Smooth muscle cell (in vitro differentiated cells): Measurements from ENCODE around the gene CCDC60. TPM values are rescaled to one million over a fixed set of nuclear protein-coding genes. Genes with fewer than 3 reads are reported as not detected.

Experiments
- DNase-seq: peaks from one replicate; lab custom pipeline; 2025; ENCODE audit not compliant: unreplicated experiment; lab: John Stamatoyannopoulos, UW
- H2AFZ ChIP-seq: fragments of 200-600 bp; sonication (generic); 2 replicates; pipeline ENCODE4 v1.6.0; 2016; ENCODE audit warnings: antibody characterized with exemption, low read depth, mild to moderate bottlenecking
- H3F3A ChIP-seq: fragments of 200-600 bp; sonication (generic); 2 replicates; pipeline ENCODE4 v1.6.0; 2017; ENCODE audit warnings: antibody characterized with exemption, low read depth
- H3K27ac ChIP-seq: fragments of 200-600 bp; sonication (generic); 2 replicates; pipeline ENCODE4 v1.5.1; 2016; ENCODE audit warnings: low read depth, mild to moderate bottlenecking
- H3K27me3 ChIP-seq: fragments of 200-600 bp; sonication (generic); 2 replicates; pipeline ENCODE4 v1.6.1; 2016; ENCODE audit warnings: low read depth, mild to moderate bottlenecking
- H3K36me3 ChIP-seq: fragments of 200-600 bp; sonication (generic); 2 replicates; pipeline ENCODE4 v1.5.1; 2016; ENCODE audit warnings: low read depth
- H3K4me1 ChIP-seq: fragments of 200-600 bp; sonication (generic); 2 replicates; pipeline ENCODE4 v1.5.1; 2016; ENCODE audit warnings: low read depth
- H3K4me2 ChIP-seq: fragments of 200-600 bp; sonication (generic); 2 replicates; pipeline ENCODE4 v1.6.0; 2016; ENCODE audit warnings: mild to moderate bottlenecking
- H3K4me3 ChIP-seq: fragments of 200-600 bp; sonication (generic); 2 replicates; pipeline ENCODE4 v1.5.1; 2016; ENCODE audit warnings: mild to moderate bottlenecking
- H3K79me2 ChIP-seq: fragments of 200-600 bp; sonication (generic); 2 replicates; pipeline ENCODE4 v1.6.0; 2016; ENCODE audit warnings: low read depth, mild to moderate bottlenecking
- H3K9ac ChIP-seq: fragments of 200-600 bp; sonication (generic); 2 replicates; pipeline ENCODE4 v1.6.0; 2016; ENCODE audit warnings: low read depth
- H3K9me3 ChIP-seq: fragments of 200-600 bp; sonication (generic); replicated peaks from 2 replicates; pipeline ENCODE4 v1.5.1; 2016; ENCODE audit warnings: low read depth
- H4K20me1 ChIP-seq: fragments of 200-600 bp; sonication (generic); 2 replicates; pipeline ENCODE4 v1.6.0; 2016; ENCODE audit warnings: low read depth
- WGBS: methylation state at CpG from one replicate; pipeline ENCODE4 v1.1.7; 2016; ENCODE audit warnings: low lambda C conversion rate; 5-methylcytosine and 5-hydroxymethylcytosine counted together
- polyA plus RNA-seq: library from polyadenylated mRNA; unstranded; fragments of >200 nt; fragmentation: Nextera tagmentation; extraction: Ambion mirVana; gene quantifications from 2 replicates; pipeline ENCODE4 v1.2.1, GENCODE V29; 2016
- total RNA-seq: library from RNA; depleted of rRNA; stranded (reverse); fragments of >200 nt; gene quantifications from 2 replicates; pipeline ENCODE4 v1.2.3, GENCODE V29; 2014
- TF ChIP-seq, protein P1 (sequence below): fragments of 200-600 bp; sonication (generic); IDR thresholded peaks from 2 replicates; pipeline ENCODE4 v1.5.1; 2017; ENCODE audit warnings: borderline replicate concordance, mild to moderate bottlenecking, antibody characterized with exemption; ENCODE audit not compliant: insufficient read depth, poor library complexity, severe bottlenecking

CCDC60 gene
- total and polyA plus RNA-seq, 2 experiments from 2014 or later: not detected

DNA sequence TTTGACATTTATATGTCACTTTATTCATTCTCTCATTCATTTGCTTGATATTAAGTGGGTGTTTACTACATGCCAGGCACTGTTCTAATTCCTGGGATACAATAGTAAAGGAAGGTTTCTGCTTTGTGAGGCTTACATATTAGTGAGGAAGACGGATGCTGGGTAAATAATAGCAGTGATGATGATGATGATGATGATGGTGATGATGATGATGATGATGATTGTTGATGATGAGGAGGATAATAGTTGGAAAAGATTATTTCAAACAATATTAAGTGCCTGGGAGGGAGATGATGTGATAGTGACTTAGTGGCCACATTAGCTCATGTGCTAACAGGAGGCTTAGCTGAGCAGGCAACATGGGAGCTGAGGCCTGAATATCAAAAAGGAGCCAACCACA, 239.7 kb downstream of the CCDC60 start:
- no peaks in the 10 kb centered on the region for H3K79me2 ChIP-seq
- no peak overlapping the region for H3K4me2 ChIP-seq
- no peak for DNase-seq
- H2AFZ ChIP-seq: no peak overlapping the region
- WGBS: 91% methylated on average over 1 of the region's 1 CpG
- no peaks in the 10 kb centered on the region for H3K9me3 ChIP-seq
- no peak overlapping the region for H3K9ac ChIP-seq
- no peaks in the 10 kb centered on the region for H4K20me1 ChIP-seq
- H3K4me1 ChIP-seq: no peaks in the 10 kb centered on the region
- TF ChIP-seq, protein P1, sequence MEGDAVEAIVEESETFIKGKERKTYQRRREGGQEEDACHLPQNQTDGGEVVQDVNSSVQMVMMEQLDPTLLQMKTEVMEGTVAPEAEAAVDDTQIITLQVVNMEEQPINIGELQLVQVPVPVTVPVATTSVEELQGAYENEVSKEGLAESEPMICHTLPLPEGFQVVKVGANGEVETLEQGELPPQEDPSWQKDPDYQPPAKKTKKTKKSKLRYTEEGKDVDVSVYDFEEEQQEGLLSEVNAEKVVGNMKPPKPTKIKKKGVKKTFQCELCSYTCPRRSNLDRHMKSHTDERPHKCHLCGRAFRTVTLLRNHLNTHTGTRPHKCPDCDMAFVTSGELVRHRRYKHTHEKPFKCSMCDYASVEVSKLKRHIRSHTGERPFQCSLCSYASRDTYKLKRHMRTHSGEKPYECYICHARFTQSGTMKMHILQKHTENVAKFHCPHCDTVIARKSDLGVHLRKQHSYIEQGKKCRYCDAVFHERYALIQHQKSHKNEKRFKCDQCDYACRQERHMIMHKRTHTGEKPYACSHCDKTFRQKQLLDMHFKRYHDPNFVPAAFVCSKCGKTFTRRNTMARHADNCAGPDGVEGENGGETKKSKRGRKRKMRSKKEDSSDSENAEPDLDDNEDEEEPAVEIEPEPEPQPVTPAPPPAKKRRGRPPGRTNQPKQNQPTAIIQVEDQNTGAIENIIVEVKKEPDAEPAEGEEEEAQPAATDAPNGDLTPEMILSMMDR: no peak
- H3K4me3 ChIP-seq: no peak overlapping the region
- H3K27me3 ChIP-seq: peaks cover 3% of the 10 kb centered on the region
- H3K27ac ChIP-seq: no peak overlapping the region
- no peaks in the 10 kb centered on the region for H3F3A ChIP-seq
- H3K36me3 ChIP-seq: no peaks in the 10 kb centered on the region

DNA sequence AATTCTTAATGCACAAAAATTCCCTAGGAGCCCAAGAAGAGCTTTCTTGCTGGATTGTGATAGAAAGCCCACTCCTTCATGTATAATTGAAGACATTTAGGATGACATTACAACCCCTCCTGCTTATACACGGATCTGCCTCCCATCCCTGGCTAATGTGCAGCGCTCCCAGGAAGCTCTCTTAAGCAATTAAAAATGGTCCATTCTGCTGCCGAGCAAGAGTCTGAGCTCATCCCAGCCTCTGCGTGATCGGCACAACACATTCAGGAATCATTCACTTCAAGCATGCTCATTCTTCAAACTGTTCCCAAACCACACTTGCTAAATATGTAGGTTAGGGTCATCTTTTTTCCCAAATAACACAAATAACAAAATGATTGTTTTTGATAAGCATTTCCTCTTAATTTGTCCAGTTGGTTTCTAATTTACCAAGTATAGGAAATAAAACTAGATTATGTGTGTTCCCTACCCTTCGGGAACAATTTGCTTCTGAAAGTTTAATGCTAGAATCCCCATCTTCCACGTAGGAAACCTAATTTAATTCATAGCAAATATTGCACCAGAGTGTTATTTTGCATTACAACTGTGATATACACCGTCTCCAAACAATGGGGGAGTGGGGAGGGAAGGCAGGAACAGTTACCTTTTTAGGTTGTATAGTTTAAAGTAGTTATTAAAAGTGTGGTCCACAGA, 241.7 kb downstream of the CCDC60 start:
- Histone ChIP-seq H3K4me2 (no peak overlapping the region), H3K27me3 (peaks cover 3% of the 10 kb centered on the region), H3K79me2 (no peaks in the 10 kb centered on the region), H3K4me1 (no peaks in the 10 kb centered on the region), H3K9me3 (no peaks in the 10 kb centered on the region), H4K20me1 (no peaks in the 10 kb centered on the region), H3K36me3 (no peaks in the 10 kb centered on the region), H3K27ac (no peak overlapping the region), H3K4me3 (no peak overlapping the region), H3K9ac (no peak overlapping the region), H2AFZ (no peak overlapping the region), H3F3A (no peaks in the 10 kb centered on the region)
- no peak for DNase-seq
- WGBS: 74% methylated on average over 8 of the region's 8 CpGs
- TF ChIP-seq, protein P1: no peak

DNA sequence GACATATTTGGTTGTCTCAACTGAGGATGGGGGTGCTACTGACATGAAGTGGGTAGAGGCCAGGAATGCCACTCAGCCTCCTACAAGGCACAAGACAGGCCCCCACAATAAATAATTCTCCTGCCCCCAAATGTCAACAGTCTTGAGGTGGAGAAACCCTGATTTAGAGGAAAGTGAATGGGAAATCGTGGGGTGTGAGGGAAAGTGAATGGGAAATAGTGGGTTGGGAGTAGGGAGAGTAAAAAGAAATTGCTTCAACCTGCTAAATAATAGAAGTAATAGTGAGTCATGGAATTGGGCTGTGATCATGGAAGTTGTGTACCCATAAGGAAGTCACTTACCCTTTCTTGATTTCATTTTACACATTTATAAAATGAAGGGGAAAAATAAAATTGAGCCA, 242.4 kb downstream of the CCDC60 start:
- Histone ChIP-seq H3F3A (no peaks in the 10 kb centered on the region), H3K4me3 (no peak overlapping the region), H4K20me1 (no peaks in the 10 kb centered on the region), H3K36me3 (no peaks in the 10 kb centered on the region), H3K4me1 (no peaks in the 10 kb centered on the region), H3K4me2 (no peak overlapping the region), H2AFZ (no peak overlapping the region), H3K27me3 (peaks cover 5% of the 10 kb centered on the region), H3K27ac (no peak overlapping the region), H3K9ac (no peak overlapping the region), H3K79me2 (no peaks in the 10 kb centered on the region), H3K9me3 (no peaks in the 10 kb centered on the region)
- TF ChIP-seq, protein P1: no peak
- DNase-seq: no peak
- 59% methylated on average over 1 of the region's 1 CpG for WGBS

DNA sequence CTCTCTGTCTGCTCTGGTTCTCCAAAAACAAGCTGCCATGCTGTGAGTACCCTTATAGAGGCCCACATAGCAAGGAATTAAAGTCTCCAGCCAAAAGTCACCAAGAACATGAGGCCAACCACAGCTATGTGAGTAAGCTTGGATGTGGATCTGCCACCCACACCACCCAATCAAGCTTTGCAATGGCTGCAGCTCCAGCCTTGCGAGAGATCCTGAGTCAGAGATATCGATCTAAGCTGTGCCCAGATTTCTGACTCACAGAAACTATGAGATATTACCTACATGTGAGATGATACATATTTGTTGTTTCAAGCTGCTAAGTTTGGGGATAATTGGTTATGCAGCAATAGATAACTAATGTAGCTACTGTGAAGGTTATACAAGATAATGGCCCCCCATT, 243.6 kb downstream of the CCDC60 start:
- H3K4me1 ChIP-seq: no peaks in the 10 kb centered on the region
- TF ChIP-seq, protein P1: no peak
- H3K36me3 ChIP-seq: no peaks in the 10 kb centered on the region
- no peak overlapping the region for H3K9ac ChIP-seq
- no peak overlapping the region for H2AFZ ChIP-seq
- no peak overlapping the region for H3K4me2 ChIP-seq
- H3K27me3 ChIP-seq: peaks cover 14% of the 10 kb centered on the region
- DNase-seq: no peak
- no peaks in the 10 kb centered on the region for H4K20me1 ChIP-seq
- WGBS: 73% methylated on average over 2 of the region's 2 CpGs
- H3K4me3 ChIP-seq: no peak overlapping the region
- no peak overlapping the region for H3K27ac ChIP-seq
- H3K9me3 ChIP-seq: no peaks in the 10 kb centered on the region
- H3F3A ChIP-seq: no peaks in the 10 kb centered on the region
- no peaks in the 10 kb centered on the region for H3K79me2 ChIP-seq
